Stimulated activated memory B cell treated with anti-CD40 and anti-IgM and Interleukin-4, amounts not matched to agents 10 μg/mL and 1 μg/mL and 100 μg/mL, for 72 hours (primary cell): ENCODE measurements around the gene GRXCR2.

Experiments
- ATAC-seq: fragments of 150-1000 bp; cut with Tn5 transposase; 2 replicates; pipeline ENCODE4 v1.10.0; 2021
- H3K27ac Mint-ChIP-seq: one replicate; pipeline ENCODE4 v1.8.0; 2022; ENCODE audit warnings: mild to moderate bottlenecking, mixed read lengths
- H3K27me3 Mint-ChIP-seq: one replicate; pipeline ENCODE4 v1.8.0; 2022; ENCODE audit warnings: mixed read lengths
- H3K36me3 Mint-ChIP-seq: one replicate; pipeline ENCODE4 v1.8.0; 2022; ENCODE audit warnings: mixed read lengths
- H3K4me1 Mint-ChIP-seq: one replicate; pipeline ENCODE4 v1.8.0; 2022; ENCODE audit warnings: mixed read lengths
- H3K4me3 Mint-ChIP-seq: one replicate; pipeline ENCODE4 v1.8.0; 2022; ENCODE audit warnings: mild to moderate bottlenecking, moderate library complexity, mixed read lengths
- H3K9me3 Mint-ChIP-seq: one replicate; pipeline ENCODE4 v1.8.0; 2022; ENCODE audit warnings: mixed read lengths

GRXCR2 gene

DNA sequence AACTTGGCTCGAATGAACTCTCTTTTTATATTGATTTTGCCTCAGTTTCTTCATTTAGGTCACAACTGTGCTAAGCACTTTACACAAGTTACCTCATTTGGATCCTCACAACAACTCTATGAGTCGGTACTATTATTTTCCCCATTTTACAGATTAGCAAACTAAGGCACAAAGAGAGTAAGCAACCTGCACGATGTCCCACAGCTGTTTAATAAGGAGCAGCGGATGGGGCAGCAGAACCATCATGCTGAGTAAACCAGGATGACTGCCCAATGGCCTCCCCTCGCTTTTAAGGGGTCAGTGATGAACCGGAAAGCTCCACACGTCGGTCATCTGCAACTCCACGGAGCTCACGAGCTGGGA, 38.3 kb downstream of the GRXCR2 start:
- Mint-ChIP-seq H3K4me1 (peaks cover 7% of the 10 kb centered on the region), H3K27ac (peak overlapping the region; percentile 42), H3K4me3 (peak overlapping the region; percentile 77), H3K9me3 (peaks cover 3% of the 10 kb centered on the region), H3K27me3 (peaks cover 7% of the 10 kb centered on the region), H3K36me3 (no peaks in the 10 kb centered on the region)
- ATAC-seq = no peak

DNA sequence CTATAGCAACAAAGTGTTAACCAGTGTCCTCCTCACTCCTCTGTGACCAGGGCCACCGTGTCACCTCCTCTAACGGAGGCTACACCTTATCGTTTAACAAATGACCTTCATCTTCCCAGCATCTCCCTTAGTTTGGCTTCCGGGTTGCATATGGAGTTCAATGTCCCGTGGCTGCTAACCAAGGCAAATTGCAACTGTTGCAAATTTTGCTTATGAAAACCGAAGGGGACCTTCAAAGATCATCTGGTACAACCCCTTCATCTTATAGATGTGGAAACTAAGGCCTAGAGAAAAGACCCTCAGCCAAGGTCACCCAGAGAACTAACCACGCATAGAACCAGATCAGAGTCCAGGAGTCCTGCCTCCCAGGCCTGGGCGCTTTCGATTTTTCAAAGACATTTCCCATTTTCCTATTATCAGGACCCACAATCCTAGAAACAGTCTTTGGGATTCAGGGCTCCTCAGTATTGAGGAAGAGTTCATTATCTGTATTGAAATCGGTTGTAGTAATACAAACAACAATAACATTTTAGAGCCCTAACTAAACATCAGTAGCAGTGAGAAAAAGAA, 39.1 kb downstream of the GRXCR2 start:
- H3K4me3 Mint-ChIP-seq = no peak overlapping the region
- peaks cover 7% of the 10 kb centered on the region for H3K4me1 Mint-ChIP-seq
- H3K27me3 Mint-ChIP-seq = peaks cover 7% of the 10 kb centered on the region
- H3K27ac Mint-ChIP-seq = no peak overlapping the region
- peaks cover 3% of the 10 kb centered on the region for H3K9me3 Mint-ChIP-seq
- no peaks in the 10 kb centered on the region for H3K36me3 Mint-ChIP-seq
- no peak for ATAC-seq

DNA sequence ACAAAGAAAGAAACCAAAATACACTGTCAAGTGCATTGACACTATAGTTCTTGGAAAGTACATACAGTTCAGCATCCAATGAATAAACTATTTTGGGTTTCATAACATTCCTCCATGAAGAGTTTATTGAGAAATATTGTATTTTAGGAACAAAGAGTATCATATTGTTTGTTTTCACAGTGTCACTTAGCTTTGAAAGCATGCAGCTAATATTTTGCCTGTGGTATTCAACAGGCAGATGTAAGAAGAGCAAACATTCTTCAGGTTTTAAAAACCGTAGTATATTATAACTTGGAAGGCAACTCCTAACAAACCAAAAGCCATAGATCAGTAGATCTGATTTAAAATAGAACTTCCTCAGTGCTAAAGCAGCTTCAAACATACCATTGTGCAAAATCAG, 42.2 kb downstream of the GRXCR2 start:
- Mint-ChIP-seq H3K4me1 (peaks cover 3% of the 10 kb centered on the region), H3K9me3 (no peaks in the 10 kb centered on the region), H3K4me3 (no peak overlapping the region), H3K36me3 (no peaks in the 10 kb centered on the region), H3K27me3 (no peaks in the 10 kb centered on the region), H3K27ac (no peak overlapping the region)
- ATAC-seq = no peak

DNA sequence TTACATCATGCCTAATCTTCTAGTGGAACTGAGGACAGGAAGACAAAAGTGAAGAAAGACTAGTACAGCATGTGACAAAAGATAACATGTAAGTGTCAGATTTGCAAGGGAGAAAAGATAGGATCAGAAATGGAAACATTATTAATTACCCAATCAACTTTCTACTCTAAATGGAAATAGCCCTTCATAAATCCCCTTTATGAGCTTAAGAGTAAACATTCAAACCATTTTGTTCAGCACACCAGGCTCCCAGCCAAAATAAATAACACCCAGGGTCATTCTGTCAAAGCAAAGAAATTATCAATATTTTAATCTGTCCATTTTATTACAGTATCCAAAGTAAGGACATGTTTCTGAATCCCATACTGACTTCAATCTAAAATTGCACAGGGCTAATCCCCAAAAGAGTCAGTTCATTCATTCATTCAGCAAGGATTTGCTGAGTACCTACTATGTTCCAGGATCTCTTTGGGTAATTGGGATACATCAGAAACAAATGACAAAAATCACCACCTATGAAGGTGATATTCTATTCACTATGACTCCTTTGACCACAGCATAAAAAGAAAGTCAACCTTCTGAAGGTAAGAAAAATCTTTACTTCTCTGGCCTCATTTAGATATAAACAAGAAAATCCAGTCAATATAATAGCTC, 43.0 kb downstream of the GRXCR2 start:
- H3K27ac Mint-ChIP-seq = no peak overlapping the region
- no peaks in the 10 kb centered on the region for H3K36me3 Mint-ChIP-seq
- no peaks in the 10 kb centered on the region for H3K27me3 Mint-ChIP-seq
- H3K9me3 Mint-ChIP-seq = no peaks in the 10 kb centered on the region
- H3K4me1 Mint-ChIP-seq = no peaks in the 10 kb centered on the region
- no peak for ATAC-seq
- no peak overlapping the region for H3K4me3 Mint-ChIP-seq

DNA sequence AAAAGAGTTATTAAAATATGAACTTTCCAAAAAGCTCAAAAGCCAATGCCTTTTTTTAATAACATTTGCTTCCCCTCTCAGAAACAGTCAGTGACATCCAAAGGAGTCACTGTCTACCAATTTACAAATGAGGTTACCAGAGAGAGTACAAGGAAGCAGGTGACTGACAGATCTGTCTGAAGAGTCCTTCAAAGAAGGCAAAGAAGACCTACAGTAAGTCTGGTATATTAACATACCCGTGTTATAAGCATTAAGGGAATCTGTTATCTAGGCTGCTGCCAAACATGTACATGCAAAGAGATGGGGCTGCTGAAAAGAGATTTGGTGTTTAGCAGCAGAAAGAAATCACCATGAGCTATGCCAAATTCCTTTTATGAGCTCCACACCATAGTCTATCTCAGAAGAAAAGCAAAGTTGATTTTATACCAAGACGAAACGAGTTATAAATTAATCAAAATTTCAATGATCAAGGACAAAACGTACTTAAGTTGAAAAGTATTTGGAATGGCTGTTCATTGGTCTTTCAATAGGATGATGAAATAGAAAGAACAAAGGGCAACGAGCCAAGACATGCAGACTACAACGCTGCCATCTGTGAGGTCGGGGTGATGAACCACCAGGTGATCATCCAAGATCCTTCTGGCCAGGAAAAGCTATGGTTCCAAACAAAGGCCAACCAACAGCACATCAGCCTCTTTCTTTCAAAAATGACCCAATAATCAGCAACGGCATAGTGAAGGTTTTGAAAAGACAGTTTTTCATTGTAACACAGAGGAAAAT, 45.7 kb downstream of the GRXCR2 start:
- Mint-ChIP-seq H3K4me3 (no peak overlapping the region), H3K9me3 (no peaks in the 10 kb centered on the region), H3K4me1 (no peaks in the 10 kb centered on the region), H3K27me3 (no peaks in the 10 kb centered on the region), H3K36me3 (no peaks in the 10 kb centered on the region), H3K27ac (no peak overlapping the region)
- ATAC-seq = no peak

DNA sequence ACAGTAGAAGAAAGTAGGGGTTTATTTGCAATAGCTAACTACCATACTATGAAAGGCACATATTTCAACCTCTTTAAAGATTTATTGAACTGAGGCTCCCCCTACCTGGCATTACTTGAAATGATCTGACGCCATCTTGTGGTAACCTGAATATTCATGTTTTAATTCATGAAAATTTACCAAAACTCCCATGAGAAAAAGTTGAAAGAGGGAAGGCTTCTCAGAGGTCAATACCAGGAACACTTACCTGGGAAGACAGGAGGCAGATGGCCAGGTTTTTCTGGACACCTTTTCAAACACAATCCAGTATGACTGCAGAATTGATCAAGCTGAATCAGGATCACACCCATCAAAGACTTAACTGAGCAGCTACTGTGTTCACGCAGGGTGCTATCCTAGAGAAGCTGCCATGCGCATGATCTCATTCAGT, 47.0 kb downstream of the GRXCR2 start:
- no peaks in the 10 kb centered on the region for H3K9me3 Mint-ChIP-seq
- no peaks in the 10 kb centered on the region for H3K36me3 Mint-ChIP-seq
- no peaks in the 10 kb centered on the region for H3K27me3 Mint-ChIP-seq
- H3K4me1 Mint-ChIP-seq = no peaks in the 10 kb centered on the region
- H3K4me3 Mint-ChIP-seq = no peak overlapping the region
- ATAC-seq = no peak
- no peak overlapping the region for H3K27ac Mint-ChIP-seq

DNA sequence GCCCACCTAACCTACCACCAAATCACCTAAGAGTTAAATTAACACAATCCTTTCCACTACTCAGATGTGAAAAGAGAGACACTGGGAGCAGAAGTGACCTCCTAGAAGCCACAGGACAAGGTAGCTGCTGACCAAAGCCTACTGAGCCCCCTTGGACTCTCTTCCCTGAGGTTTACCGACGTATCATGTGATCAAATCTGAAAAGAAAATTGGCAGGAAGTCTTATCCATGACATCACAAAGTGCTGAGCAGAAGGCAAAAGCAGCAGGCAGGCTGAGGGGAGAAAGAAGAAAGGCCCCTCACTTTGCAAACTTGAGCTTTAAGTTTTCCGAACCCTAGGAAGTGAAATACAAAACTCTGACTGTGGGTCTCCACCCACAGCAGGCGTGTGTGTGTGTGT, 48.8 kb downstream of the GRXCR2 start:
- H3K27me3 Mint-ChIP-seq = no peaks in the 10 kb centered on the region
- no peak overlapping the region for H3K4me3 Mint-ChIP-seq
- no peak overlapping the region for H3K27ac Mint-ChIP-seq
- H3K4me1 Mint-ChIP-seq = no peaks in the 10 kb centered on the region
- no peak for ATAC-seq
- no peaks in the 10 kb centered on the region for H3K9me3 Mint-ChIP-seq
- H3K36me3 Mint-ChIP-seq = no peaks in the 10 kb centered on the region

DNA sequence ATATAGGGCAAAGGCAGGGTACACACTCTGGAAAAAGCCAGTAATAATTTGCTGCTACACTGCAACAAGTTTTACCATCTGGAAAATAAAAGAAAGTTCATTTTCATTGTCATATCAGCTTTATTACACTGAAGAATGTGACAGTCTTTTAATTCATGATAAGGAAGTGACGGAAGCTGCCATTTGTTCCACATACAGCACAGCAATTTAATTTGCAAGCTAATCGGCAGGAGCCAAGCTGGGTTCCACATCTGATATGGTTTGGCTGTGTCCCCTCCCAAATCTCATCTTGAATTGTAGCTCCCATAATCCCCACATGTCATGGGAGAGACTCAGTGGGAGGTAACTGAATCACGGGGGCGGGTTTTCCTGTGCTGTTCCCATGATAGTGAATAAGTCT, 54.2 kb downstream of the GRXCR2 start:
- H3K27ac Mint-ChIP-seq = no peak overlapping the region
- H3K36me3 Mint-ChIP-seq = peaks cover 5% of the 10 kb centered on the region
- H3K4me1 Mint-ChIP-seq = no peaks in the 10 kb centered on the region
- no peaks in the 10 kb centered on the region for H3K27me3 Mint-ChIP-seq
- H3K9me3 Mint-ChIP-seq = no peaks in the 10 kb centered on the region
- H3K4me3 Mint-ChIP-seq = no peak overlapping the region
- ATAC-seq = no peak

DNA sequence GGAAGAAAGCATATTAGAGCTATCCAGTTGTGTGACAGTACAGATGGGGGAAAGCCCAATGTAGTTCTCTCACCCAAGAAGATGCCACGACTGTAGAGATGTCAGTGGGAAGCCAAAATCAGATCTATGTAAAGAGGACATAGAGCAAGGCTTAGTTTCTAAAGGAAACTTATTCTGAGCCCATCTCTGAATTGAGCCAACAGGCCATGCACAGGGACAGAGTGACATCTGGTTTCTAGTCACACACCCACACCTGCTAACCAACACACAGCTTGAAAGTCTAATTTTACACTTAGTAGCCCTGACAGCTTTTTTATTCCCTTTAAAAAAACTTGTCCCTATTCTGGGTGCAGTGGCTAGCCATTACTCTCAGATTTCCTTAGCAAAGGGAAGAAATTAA, 59.9 kb downstream of the GRXCR2 start:
- H3K27me3 Mint-ChIP-seq = no peaks in the 10 kb centered on the region
- no peaks in the 10 kb centered on the region for H3K9me3 Mint-ChIP-seq
- H3K36me3 Mint-ChIP-seq = peaks cover 17% of the 10 kb centered on the region

DNA sequence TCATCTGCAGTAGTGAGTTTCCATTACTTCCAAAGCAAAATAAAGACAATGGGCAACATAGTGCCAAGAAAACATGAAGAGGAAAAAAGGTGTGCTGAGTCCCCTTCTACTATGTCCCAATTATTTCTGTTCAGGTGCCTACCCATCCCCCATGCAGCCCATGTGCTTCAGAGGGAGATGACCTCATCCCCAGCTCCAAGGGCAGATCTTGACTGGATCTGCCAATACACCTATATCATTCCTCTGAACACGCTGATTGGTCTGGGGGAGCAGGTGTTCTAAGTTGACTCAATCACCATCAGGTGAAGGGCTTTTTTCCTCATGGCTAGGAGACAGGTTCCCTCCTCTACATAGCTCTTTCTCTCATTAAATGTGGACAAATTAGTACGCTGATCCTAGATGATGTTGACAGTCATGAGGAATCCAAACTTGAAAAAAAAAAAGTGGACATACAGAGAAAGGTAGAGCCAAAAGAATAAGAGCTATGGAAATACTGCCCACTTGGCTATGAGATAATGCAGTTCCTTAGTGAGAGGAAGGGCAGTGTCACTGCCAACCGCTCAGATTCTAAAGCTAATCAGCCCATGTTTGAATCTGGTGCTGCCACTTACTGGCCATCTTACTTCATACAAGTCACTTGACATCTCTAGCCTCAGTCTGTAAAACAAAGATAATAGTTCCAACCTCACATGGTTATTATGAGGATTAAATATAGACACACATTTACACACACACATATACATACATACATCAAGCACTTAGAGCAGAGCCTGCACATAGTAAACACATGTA, 60.8 kb downstream of the GRXCR2 start:
- no peaks in the 10 kb centered on the region for H3K4me1 Mint-ChIP-seq
- no peak for ATAC-seq

More for the DNA sequence above, 59.9 kb downstream of the GRXCR2 start:
- H3K4me1 Mint-ChIP-seq = no peaks in the 10 kb centered on the region
- no peak overlapping the region for H3K27ac Mint-ChIP-seq
- no peak overlapping the region for H3K4me3 Mint-ChIP-seq
- no peak for ATAC-seq

More for the DNA sequence above, 60.8 kb downstream of the GRXCR2 start:
- no peak overlapping the region for H3K4me3 Mint-ChIP-seq
- H3K36me3 Mint-ChIP-seq = peaks cover 17% of the 10 kb centered on the region
- H3K27me3 Mint-ChIP-seq = no peaks in the 10 kb centered on the region
- no peaks in the 10 kb centered on the region for H3K9me3 Mint-ChIP-seq
- no peak overlapping the region for H3K27ac Mint-ChIP-seq
